Ovary (tissue), 9 donors: ENCODE data around the gene ODAD2. TPM values are rescaled to one million over a fixed set of nuclear protein-coding genes. Genes with fewer than 3 reads are reported as not detected.

Experiments used
- DNase-seq, 5 donors: peaks; one replicate each; pipeline ENCODE4 v3.0.0-alpha.2; 2019 to 2020
- H3K27ac ChIP-seq, 2 donors: fragments of 200-600 bp; one replicate each; pipeline versions ENCODE4 v1.5.1 to v1.8.0; 2019 to 2022
- H3K27me3 ChIP-seq: fragments of 200-600 bp; one replicate; pipeline ENCODE4 v1.8.0; 2022
- H3K36me3 ChIP-seq: fragments of 200-600 bp; sonication (generic); one replicate; pipeline ENCODE4 v1.5.1; 2019
- H3K4me1 ChIP-seq: one replicate; pipeline ENCODE4 v1.8.1; 2013; ENCODE audit warnings: mild to moderate bottlenecking, moderate library complexity; ENCODE audit not compliant: insufficient read depth
- H3K4me3 ChIP-seq: fragments of 200-600 bp; sonication (generic); one replicate; pipeline ENCODE4 v1.5.1; 2017
- H3K9me3 ChIP-seq, 2 donors: fragments of 200-600 bp in 1 of 2; sonication (generic) in 1 of 2; one replicate each; pipeline versions ENCODE4 v1.5.1 to v1.8.1; 2013 to 2019; ENCODE audit warnings: mild to moderate bottlenecking in 1 of 2, moderate library complexity in 1 of 2
- EP300 ChIP-seq: sonication (generic); formaldehyde crosslinking; IDR thresholded peaks from one replicate; pipeline ENCODE4 v1.6.1; 2017; ENCODE audit warnings: antibody characterized with exemption
- POLR2A ChIP-seq: fragments of 450-650 bp; IDR thresholded peaks from one replicate; pipeline ENCODE4 v1.6.1; 2017; ENCODE audit warnings: antibody characterized with exemption, mild to moderate bottlenecking, moderate library complexity
- WGBS, 3 donors: extraction: QIAGEN DNeasy Blood & Tissue Kit in 1 of 3; methylation state at CpG; one replicate each; pipeline versions ENCODE4 v1.1.5 to v1.1.7; 2013 to 2017; 5-methylcytosine and 5-hydroxymethylcytosine counted together
- intact Hi-C, 4 donors: fragments of 100-400 bp; cut with DNase I; formaldehyde crosslinking; loops; one replicate each; pipeline versions ENCODE4 v1.11.0 to v1.15.1; 2022 to 2023
- polyA plus RNA-seq, 2 donors: library from polyadenylated mRNA; stranded (reverse); fragments of 200-250 nt in 1 of 2; fragments of 350-450 nt in 1 of 2; fragmentation: Illumina TruSeq in 1 of 2; extraction: RNeasy Lipid Tissue Mini Kit (QIAGEN cat#74804) in 1 of 2; gene quantifications; one replicate each; pipeline ENCODE4 v1.2.3, GENCODE V29; 2013 to 2014
- total RNA-seq, 7 donors: library from RNA; depleted of rRNA in 2 of 7; stranded (reverse); fragments of >200 nt in 2 of 7; fragmentation: NEBNext Ultra II Directional in 3 of 7; extraction: Animal tissue kit (Norgen Biotek cat#: 25700) in 3 of 7; gene quantifications; one replicate each; pipeline versions ENCODE4 v1.1.0 to v1.2.4, GENCODE V29; 2016 to 2023
- TF ChIP-seq, protein P1 (sequence below), 3 donors: fragments of 450-650 bp in 2 of 3; fragments of 200-600 bp in 1 of 3; IDR thresholded peaks; one replicate each; pipeline versions ENCODE4 v1.5.1 to v1.8.0; 2016 to 2022; ENCODE audit warnings: antibody characterized with exemption in 3 of 3, mild to moderate bottlenecking in 1 of 3
- donor health status: DM: no; HTN: no; CAD: no; lungs with moderate emphysema.
- donor health status: DM: no; HTN: no; CAD: no.
- donor health status: Bipolar disorder and iron deficiency.
- donor health status: DM: yes; HTN: yes; CAD: no.
- donor health status: DM: no; HTN: no; CAD: no.
- donor health status: DM: yes; HTN: yes; CAD: no.

The ODAD2 gene
- total and polyA plus RNA-seq, 9 donors, result 0.83 to 11.0 (median 2.5) TPM

DNA sequence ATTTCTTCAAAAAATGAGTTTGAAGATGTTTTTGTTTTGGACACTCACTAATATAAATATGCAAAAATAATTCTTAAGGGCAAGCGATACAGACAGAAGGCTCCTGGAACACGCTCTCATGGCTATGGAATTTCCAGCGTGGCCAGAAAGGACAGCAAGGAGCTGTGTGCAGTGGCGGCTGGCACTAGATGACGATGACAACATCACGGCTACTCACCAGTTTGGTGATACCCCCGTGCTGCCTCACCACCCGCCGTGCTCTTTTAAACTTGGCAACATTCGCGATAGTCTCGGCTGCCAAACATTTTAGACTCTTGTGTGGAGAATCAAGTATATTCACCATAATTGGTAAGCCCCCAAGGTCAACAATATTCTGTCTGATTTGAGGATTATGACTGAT lies 54.9 kb downstream of the ODAD2 start:
- Histone ChIP-seq H3K4me1 (no peaks in the 10 kb centered on the region), H3K36me3 (no peaks in the 10 kb centered on the region), H3K4me3 (no peak overlapping the region), H3K27ac (no peak overlapping the region), H3K27me3 (no peaks in the 10 kb centered on the region), H3K9me3 (no peaks in the 10 kb centered on the region)
- no peak for DNase-seq
- TF ChIP-seq, protein P1, sequence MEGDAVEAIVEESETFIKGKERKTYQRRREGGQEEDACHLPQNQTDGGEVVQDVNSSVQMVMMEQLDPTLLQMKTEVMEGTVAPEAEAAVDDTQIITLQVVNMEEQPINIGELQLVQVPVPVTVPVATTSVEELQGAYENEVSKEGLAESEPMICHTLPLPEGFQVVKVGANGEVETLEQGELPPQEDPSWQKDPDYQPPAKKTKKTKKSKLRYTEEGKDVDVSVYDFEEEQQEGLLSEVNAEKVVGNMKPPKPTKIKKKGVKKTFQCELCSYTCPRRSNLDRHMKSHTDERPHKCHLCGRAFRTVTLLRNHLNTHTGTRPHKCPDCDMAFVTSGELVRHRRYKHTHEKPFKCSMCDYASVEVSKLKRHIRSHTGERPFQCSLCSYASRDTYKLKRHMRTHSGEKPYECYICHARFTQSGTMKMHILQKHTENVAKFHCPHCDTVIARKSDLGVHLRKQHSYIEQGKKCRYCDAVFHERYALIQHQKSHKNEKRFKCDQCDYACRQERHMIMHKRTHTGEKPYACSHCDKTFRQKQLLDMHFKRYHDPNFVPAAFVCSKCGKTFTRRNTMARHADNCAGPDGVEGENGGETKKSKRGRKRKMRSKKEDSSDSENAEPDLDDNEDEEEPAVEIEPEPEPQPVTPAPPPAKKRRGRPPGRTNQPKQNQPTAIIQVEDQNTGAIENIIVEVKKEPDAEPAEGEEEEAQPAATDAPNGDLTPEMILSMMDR (IDR thresholded peaks at IDR 0.05), result no peak
- TF ChIP-seq EP300 (no peak), POLR2A (no peak)
- WGBS, 3 donors, result 88 to 95% (median 92%) methylated on average over 12 of the region's 12 CpGs
- intact Hi-C loops, result no loop called here

DNA sequence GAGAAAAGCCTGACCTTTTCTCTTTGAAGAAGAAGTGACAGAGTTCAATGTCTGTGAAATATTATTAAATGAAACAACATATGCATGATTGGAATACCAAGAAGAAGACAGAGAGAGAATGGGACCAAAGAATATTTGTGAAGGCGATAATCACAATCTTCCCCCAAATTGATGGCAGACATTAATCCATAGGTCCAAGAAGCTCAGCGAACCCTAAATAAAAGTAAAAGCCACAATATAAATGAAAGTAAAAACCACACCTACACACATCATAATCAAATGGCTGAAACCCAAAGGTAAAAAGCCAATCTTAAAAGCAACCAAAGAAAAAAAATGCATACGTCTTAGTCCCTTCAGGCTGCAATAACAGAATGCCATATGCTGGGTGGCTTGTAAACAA lies 84.0 kb downstream of the ODAD2 start:
- Histone ChIP-seq H3K9me3 (no peaks in the 10 kb centered on the region), H3K27ac (no peak overlapping the region), H3K36me3 (no peaks in the 10 kb centered on the region), H3K4me1 (no peaks in the 10 kb centered on the region), H3K27me3 (no peaks in the 10 kb centered on the region), H3K4me3 (no peak overlapping the region)
- no peak for DNase-seq
- intact Hi-C loops, result no loop called here
- 93 to 96% (median 95%) methylated on average over 3 of the region's 3 CpGs for WGBS, 3 donors
- TF ChIP-seq POLR2A, result no peak
- TF ChIP-seq EP300, result no peak
- TF ChIP-seq, protein P1 (IDR thresholded peaks at IDR 0.05), result no peak

DNA sequence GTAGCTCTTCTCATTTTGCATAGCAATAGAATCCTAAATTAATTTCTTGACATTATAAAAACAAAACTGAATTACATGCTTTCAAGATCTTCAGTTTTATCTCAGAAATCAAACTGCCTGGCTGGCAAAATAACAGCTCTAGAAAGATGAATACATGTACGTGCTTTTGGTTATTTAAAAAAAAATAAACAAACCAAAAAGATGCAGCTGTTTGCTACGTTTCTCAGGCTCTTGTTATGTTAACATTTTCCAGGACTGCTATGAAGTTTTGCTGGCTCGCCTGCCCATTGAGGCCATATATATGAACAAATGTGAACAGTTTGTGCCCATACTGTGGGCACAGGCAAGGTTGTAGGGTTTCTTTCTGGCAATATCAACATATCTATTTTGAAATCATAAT lies 86.6 kb downstream of the ODAD2 start:
- Histone ChIP-seq H3K9me3 (no peaks in the 10 kb centered on the region), H3K36me3 (no peaks in the 10 kb centered on the region), H3K27me3 (no peaks in the 10 kb centered on the region), H3K4me1 (no peaks in the 10 kb centered on the region), H3K4me3 (no peak overlapping the region), H3K27ac (no peak overlapping the region)
- intact Hi-C loops, result no loop called here
- no peak for TF ChIP-seq EP300
- TF ChIP-seq, protein P1 (IDR thresholded peaks at IDR 0.05), result no peak
- TF ChIP-seq POLR2A, result no peak
- 37 to 41% (median 39%) methylated on average over 3 of the region's 3 CpGs for WGBS, 3 donors
- DNase-seq, result no peak

DNA sequence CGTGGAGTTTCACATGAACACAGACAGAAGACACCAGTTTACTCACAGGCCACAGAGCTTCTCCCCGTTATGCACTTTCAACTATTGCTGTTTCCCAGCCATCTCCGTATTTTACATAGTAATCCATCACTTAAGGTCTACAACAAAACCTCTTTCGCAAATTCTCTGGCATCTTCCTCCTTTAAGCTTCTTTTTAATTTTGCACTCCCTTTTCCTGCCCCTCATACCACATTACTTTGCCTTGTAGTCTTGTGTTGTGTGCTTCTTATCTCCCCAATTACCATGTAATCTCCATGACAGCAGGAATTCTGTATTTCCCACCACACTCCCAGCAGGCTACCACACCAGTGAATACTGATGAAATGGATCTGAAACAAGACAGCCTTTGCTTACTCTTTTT lies 87.3 kb downstream of the ODAD2 start:
- no peak for DNase-seq
- H3K9me3 ChIP-seq, result no peaks in the 10 kb centered on the region
- TF ChIP-seq POLR2A (no peak), EP300 (no peak)
- TF ChIP-seq, protein P1 (IDR thresholded peaks at IDR 0.05), result no peak
- no peaks in the 10 kb centered on the region for H3K36me3 ChIP-seq
- H3K4me1 ChIP-seq, result no peaks in the 10 kb centered on the region
- WGBS, 3 donors, result 50 to 66% (median 62%) methylated on average over 4 of the region's 4 CpGs
- no peaks in the 10 kb centered on the region for H3K27me3 ChIP-seq
- intact Hi-C loops, result no loop called here
- H3K27ac ChIP-seq, result no peak overlapping the region
- H3K4me3 ChIP-seq, result no peak overlapping the region

DNA sequence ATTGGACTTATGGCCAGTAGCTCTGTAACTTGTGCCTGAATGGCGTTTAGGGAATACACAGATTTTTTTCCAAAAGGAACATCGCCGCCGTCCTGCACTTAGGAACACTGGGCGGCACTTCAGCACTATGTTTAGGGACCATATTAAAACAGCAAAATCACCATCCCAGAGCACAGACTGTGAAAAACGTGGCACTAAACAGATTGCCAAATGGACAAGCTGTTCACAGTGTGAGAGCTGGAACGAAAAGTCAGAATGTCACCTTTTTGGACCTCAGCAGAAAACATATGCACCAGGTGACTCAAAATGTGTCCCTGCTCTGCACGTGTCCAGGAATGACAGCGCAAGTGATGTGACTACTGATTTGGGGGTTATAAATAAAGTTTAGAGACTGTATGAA lies 87.9 kb downstream of the ODAD2 start:
- Histone ChIP-seq H3K27me3 (no peaks in the 10 kb centered on the region), H3K27ac (no peak overlapping the region), H3K4me3 (no peak overlapping the region), H3K4me1 (no peaks in the 10 kb centered on the region), H3K9me3 (no peaks in the 10 kb centered on the region), H3K36me3 (no peaks in the 10 kb centered on the region)
- WGBS, 3 donors, result 75 to 81% (median 79%) methylated on average over 9 of the region's 9 CpGs
- DNase-seq, result no peak
- TF ChIP-seq POLR2A, result no peak
- no peak for TF ChIP-seq EP300
- TF ChIP-seq, protein P1 (IDR thresholded peaks at IDR 0.05), result no peak
- intact Hi-C loops, result no loop called here
